HG02943 (cell line): ENCODE results near the gene BRD9.
"Not testable (repeated sequence)": the region's sequence is repeated elsewhere in the genome, so short reads cannot be mapped to it uniquely, and the experiment has no call there.

Source experiments
- ATAC-seq: cut with Tn5 transposase; IDR thresholded peaks from one replicate; pipeline ENCODE4 v1.9.1; 2021; ENCODE audit warnings: mild to moderate bottlenecking, low read depth, moderate library complexity; ENCODE audit not compliant: unreplicated experiment

The BRD9 gene

GRCh38 chr5:892394-893136 is at the start of gene BRD9, which contains the start of gene TRIP13:
BRD9 (minus strand) TSS chr5:892801; CDS start chr5:892657, 144 bp downstream.
TRIP13 (plus strand) TSS chr5:892884; CDS start chr5:892999, 115 bp downstream.
- ATAC-seq = peak; percentile 93

- not testable (repeated sequence) for ATAC-seq
These were observed 48.1 kb upstream of the BRD9 start for GRCh38 chr5:940741-941140.

- ATAC-seq = no peak
These were observed 46.8 kb upstream of the BRD9 start for GRCh38 chr5:939368-939767.

GRCh38 chr5:937151-937924 is 44.7 kb upstream of the BRD9 start:
- no peak for ATAC-seq

- ATAC-seq = no peak
These were observed 43.8 kb upstream of the BRD9 start for GRCh38 chr5:936149-937144.

GRCh38 chr5:935510-936084 is 43.0 kb upstream of the BRD9 start:
- ATAC-seq = no peak

GRCh38 chr5:934381-934967 is 41.9 kb upstream of the BRD9 start:
- ATAC-seq = not testable (repeated sequence)

- not testable (repeated sequence) for ATAC-seq
These were observed 41.4 kb upstream of the BRD9 start for GRCh38 chr5:933951-934350.

- no peak for ATAC-seq
These were observed 40.8 kb upstream of the BRD9 start for GRCh38 chr5:933251-933861.

- no peak for ATAC-seq
These were observed 40.1 kb upstream of the BRD9 start for GRCh38 chr5:932628-933250.

GRCh38 chr5:932151-932627 is 39.6 kb upstream of the BRD9 start:
- no peak for ATAC-seq

GRCh38 chr5:931570-932145 is 39.1 kb upstream of the BRD9 start:
- no peak for ATAC-seq

- no peak for ATAC-seq
These were observed 38.3 kb upstream of the BRD9 start for GRCh38 chr5:930866-931265.

- ATAC-seq = no peak
These were observed 37.0 kb upstream of the BRD9 start for GRCh38 chr5:929596-929995.

- ATAC-seq = not testable (repeated sequence)
These were observed 36.6 kb upstream of the BRD9 start for GRCh38 chr5:929182-929581.

GRCh38 chr5:927172-928015 is 34.8 kb upstream of the BRD9 start:
- no peak for ATAC-seq

GRCh38 chr5:926417-927171 is 34.0 kb upstream of the BRD9 start:
- ATAC-seq = no peak
